Endothelial cell of umbilical vein (primary cell): ENCODE results near the gene IQGAP3. TPM values are rescaled to one million over a fixed set of nuclear protein-coding genes. Genes with fewer than 3 reads are reported as not detected.

ENCODE experiments used
- BruUV-seq: library from RNA; stranded (reverse); fragments of 400-500 nt; replicated peaks from 2 replicates; lab custom pipeline; 2021; lab: Mats Ljungman, UMichigan
- CTCF ChIA-PET: fragments of 300-600, 350-600 bp; sonication (Branson Sonifier 250); formaldehyde crosslinking; loops from one replicate; lab custom pipeline; 2021; ENCODE audit warnings: antibody characterized with exemption, inconsistent platforms; lab: Charles Lee
- POLR2A ChIA-PET: fragments of 300-600, 350-600 bp; sonication (Branson Sonifier 250); formaldehyde crosslinking; loops from one replicate; lab custom pipeline; 2021; ENCODE audit warnings: antibody characterized with exemption, inconsistent platforms; lab: Charles Lee
- DNase-seq: peaks from one replicate; pipeline ENCODE4 v3.0.0-alpha.2; 2011; ENCODE audit warnings: low read depth, low spot score
- FAIRE-seq: peaks from 2 replicates; lab custom pipeline; 2011; peaks lifted over from hg19 to GRCh38; lab: Jason Lieb, UNC
- H2AFZ ChIP-seq: 2 replicates; pipeline ENCODE4 v1.6.0; 2012; ENCODE audit warnings: low read depth, low read length, control low read depth, inconsistent platforms
- H3K27ac ChIP-seq: 2 replicates; pipeline ENCODE4 v1.5.1; 2011; ENCODE audit warnings: low read depth, mild to moderate bottlenecking, control low read depth, low read length, moderate library complexity; ENCODE audit not compliant: insufficient read depth
- H3K27me3 ChIP-seq, 2 experiments: 2 replicates each; pipeline versions ENCODE4 v1.6.0 to v1.6.1; 2011; ENCODE audit warnings: low read length in 2 of 2, mixed read lengths in 1 of 2; ENCODE audit not compliant: control insufficient read depth in 2 of 2, insufficient read depth in 2 of 2
- H3K36me3 ChIP-seq, 2 experiments: 2 replicates in 1 of 2; 3 replicates in 1 of 2; pipeline ENCODE4 v1.5.1; 2011; ENCODE audit warnings: low read length in 2 of 2, mild to moderate bottlenecking in 1 of 2, moderate library complexity in 1 of 2; ENCODE audit not compliant: control insufficient read depth in 2 of 2, insufficient read depth in 2 of 2; ENCODE audit errors: extremely low read depth in 1 of 2
- H3K4me1 ChIP-seq: 3 replicates; pipeline ENCODE4 v1.5.1; 2011; ENCODE audit warnings: mild to moderate bottlenecking, low read length; ENCODE audit not compliant: control insufficient read depth, insufficient read depth; ENCODE audit errors: extremely low read depth
- H3K4me2 ChIP-seq: 2 replicates; pipeline ENCODE4 v1.6.1; 2011; ENCODE audit warnings: low read length, control low read depth, mixed read lengths; ENCODE audit not compliant: insufficient read depth
- H3K4me3 ChIP-seq, 3 experiments: fragments of 200-600 bp in 1 of 3; sonication (generic), shearing (Covaris generic) in 1 of 3; replicated peaks in 1 of 3; 2 replicates each; pipeline ENCODE4 v1.5.1; 2011 to 2016; ENCODE audit warnings: control low read depth in 3 of 3, low read length in 3 of 3, mild to moderate bottlenecking in 2 of 3, inconsistent platforms in 1 of 3, low read depth in 1 of 3, moderate library complexity in 1 of 3; ENCODE audit not compliant: insufficient read depth in 1 of 3
- H3K79me2 ChIP-seq: 2 replicates; pipeline ENCODE4 v1.6.0; 2012; ENCODE audit warnings: low read length, inconsistent platforms; ENCODE audit not compliant: control insufficient read depth, insufficient read depth
- H3K9ac ChIP-seq: replicated peaks from 2 replicates; pipeline ENCODE3; 2011; ENCODE audit warnings: low read length, control low read depth; ENCODE audit not compliant: insufficient read depth; ENCODE audit errors: extremely low read depth
- H3K9me1 ChIP-seq: replicated peaks from 3 replicates; pipeline ENCODE4 v1.6.0; 2011; ENCODE audit warnings: mild to moderate bottlenecking, low read length; ENCODE audit not compliant: control insufficient read depth, insufficient read depth; ENCODE audit errors: extremely low read depth
- H3K9me3 ChIP-seq: replicated peaks from 2 replicates; pipeline ENCODE4 v1.5.1; 2012; ENCODE audit warnings: low read length, inconsistent platforms; ENCODE audit not compliant: control insufficient read depth, insufficient read depth
- H4K20me1 ChIP-seq: replicated peaks from 2 replicates; pipeline ENCODE3; 2011; ENCODE audit warnings: mild to moderate bottlenecking, low read length; ENCODE audit not compliant: control insufficient read depth, insufficient read depth; ENCODE audit errors: extremely low read depth
- EZH2 ChIP-seq: IDR thresholded peaks from 2 replicates; pipeline ENCODE4 v1.6.1; 2012; ENCODE audit warnings: borderline replicate concordance, low read depth, mild to moderate bottlenecking, moderate library complexity, low read length, inconsistent platforms; ENCODE audit not compliant: severe bottlenecking
- FOS ChIP-seq: IDR thresholded peaks from 2 replicates; pipeline ENCODE4 v1.6.1; 2011; ENCODE audit warnings: mild to moderate bottlenecking, low read length, moderate library complexity, borderline replicate concordance; ENCODE audit not compliant: insufficient read depth
- GATA2 ChIP-seq: IDR thresholded peaks from 2 replicates; pipeline ENCODE4 v1.7.0; 2011; ENCODE audit warnings: low read depth, mild to moderate bottlenecking, moderate library complexity, mixed read lengths, low read length; ENCODE audit not compliant: insufficient read length, insufficient read depth
- JUN ChIP-seq: IDR thresholded peaks from 2 replicates; pipeline ENCODE4 v1.6.1; 2011; ENCODE audit warnings: borderline replicate concordance, low read depth; ENCODE audit not compliant: insufficient read length, insufficient read depth
- MAX ChIP-seq: IDR thresholded peaks from 2 replicates; pipeline ENCODE4 v1.6.1; 2011; ENCODE audit not compliant: insufficient read depth, insufficient read length
- MYC ChIP-seq: IDR thresholded peaks from one replicate; pipeline ENCODE4 v1.6.1; 2011; ENCODE audit warnings: mild to moderate bottlenecking, low read depth, low read length
- POLR2A ChIP-seq: IDR thresholded peaks from 2 replicates; pipeline ENCODE4 v1.6.1; 2012; ENCODE audit warnings: low read depth, mild to moderate bottlenecking, control low read depth, low read length
- POLR2AphosphoS5 ChIP-seq: IDR thresholded peaks from 2 replicates; pipeline ENCODE4 v1.6.1; 2012; ENCODE audit warnings: low read depth, mild to moderate bottlenecking, control low read depth, low read length, moderate library complexity; ENCODE audit not compliant: insufficient read depth
- dilution Hi-C: fragments of 300-500 bp; cut with MboI; formaldehyde crosslinking; loops from one replicate; pipeline ENCODE4 v1.15.0; 2019; ENCODE audit warnings: low sequenced_read_pairs; ENCODE audit not compliant: extremely low pct_ligation_motif_present
- intact Hi-C: fragments of 100-400 bp; cut with micrococcal nuclease; formaldehyde crosslinking; loops from one replicate; pipeline ENCODE4 v1.10.0; 2022
- polyA plus RNA-seq, 4 experiments: library from polyadenylated mRNA; depleted of rRNA in 3 of 4; stranded (reverse) in 3 of 4; unstranded in 1 of 4; fragments of >200 nt; gene quantifications; 2 replicates each; pipeline versions ENCODE4 v1.2.1 to v1.2.3, GENCODE V29; 2011 to 2012; ENCODE audit warnings: missing spikeins in 1 of 4
- total RNA-seq: library from RNA; stranded (reverse); gene quantifications from 2 replicates; pipeline ENCODE4 v1.2.3, GENCODE V29; 2021
- TF ChIP-seq, protein P1 (sequence below), 2 donors: IDR thresholded peaks; 1 replicate in 1 of 2; 2 replicates in 1 of 2; pipeline ENCODE4 v1.5.1; 2011; ENCODE audit warnings: low read length in 2 of 2, mild to moderate bottlenecking in 2 of 2, moderate library complexity in 2 of 2, control low read depth in 1 of 2, inconsistent platforms in 1 of 2, low read depth in 1 of 2; ENCODE audit not compliant: insufficient read depth in 1 of 2; ENCODE audit errors: extremely low read depth in 1 of 2

Gene IQGAP3
- total and polyA plus RNA-seq, 2 donors (not counting 3 experiments of a cell fraction or from before 2014, with no cell fraction given) = 28.3 to 60.7 TPM

- H2AFZ ChIP-seq = no peak overlapping the region
- H3K9ac ChIP-seq = no peak overlapping the region
- H3K79me2 ChIP-seq = peaks cover 8% of the 10 kb centered on the region
- no peaks in the 10 kb centered on the region for H3K27me3 ChIP-seq
- no peak overlapping the region for H3K4me2 ChIP-seq
- no peak overlapping the region for H3K27ac ChIP-seq
- no TSS peak for BruUV-seq
- H3K9me3 ChIP-seq = no peaks in the 10 kb centered on the region
- CTCF ChIA-PET = interaction anchor here (0.7 to 4.9 kb wide), 3 partner anchors 12 to 148 kb away, joined by 3 to 32 read pairs (median 4); no protein-coding TSS in a partner anchor
- peaks cover 0 to 34% of the 10 kb centered on the region in 2 experiments for H3K36me3 ChIP-seq
- no peaks in the 10 kb centered on the region for H3K9me1 ChIP-seq
- no peak for DNase-seq
- intact Hi-C loops = loop anchor here (5.0 kb wide), 1 partner anchor 92 kb away; the partner anchor contains the start of gene MEF2D
- FAIRE-seq = no peak
- H4K20me1 ChIP-seq = no peaks in the 10 kb centered on the region
- no peak for TF ChIP-seq FOS
- TF ChIP-seq POLR2AphosphoS5 = no peak
- no peak for TF ChIP-seq JUN
- no peak for TF ChIP-seq EZH2
- TF ChIP-seq POLR2A = no peak
- no peak for TF ChIP-seq MAX
- H3K4me3 ChIP-seq = no peak overlapping the region
- peaks cover 17% of the 10 kb centered on the region for H3K4me1 ChIP-seq
- dilution Hi-C loops = no loop called here
- POLR2A ChIA-PET = no interaction called here
Measured at GRCh38 chr1:156594190-156594589, 21.8 kb upstream of the IQGAP3 start.

- Histone ChIP-seq H3K9me1 (no peaks in the 10 kb centered on the region), H4K20me1 (no peaks in the 10 kb centered on the region), H3K27me3 (no peaks in the 10 kb centered on the region), H3K4me3 (no peak overlapping the region), H3K9me3 (no peaks in the 10 kb centered on the region), H3K9ac (no peak overlapping the region), H3K4me1 (peaks cover 17% of the 10 kb centered on the region), H3K36me3 (peaks cover 0 to 34% of the 10 kb centered on the region in 2 experiments), H3K27ac (peak overlapping the region; percentile 34), H3K79me2 (peaks cover 8% of the 10 kb centered on the region), H3K4me2 (no peak overlapping the region), H2AFZ (no peak overlapping the region)
- BruUV-seq = no TSS peak
- ChIA-PET CTCF (interaction anchor here (0.7 to 4.9 kb wide), 6 partner anchors 11 to 148 kb away, joined by 3 to 32 read pairs (median 4); no protein-coding TSS in a partner anchor), POLR2A (interaction anchor here (0.6 kb wide), 1 partner anchor 23 kb away, joined by 7 read pairs; no protein-coding TSS in a partner anchor)
- TF ChIP-seq FOS (no peak), EZH2 (no peak), MYC (no peak), POLR2A (no peak), GATA2 (no peak), JUN (no peak), POLR2AphosphoS5 (no peak), MAX (no peak)
- TF ChIP-seq, protein P1, sequence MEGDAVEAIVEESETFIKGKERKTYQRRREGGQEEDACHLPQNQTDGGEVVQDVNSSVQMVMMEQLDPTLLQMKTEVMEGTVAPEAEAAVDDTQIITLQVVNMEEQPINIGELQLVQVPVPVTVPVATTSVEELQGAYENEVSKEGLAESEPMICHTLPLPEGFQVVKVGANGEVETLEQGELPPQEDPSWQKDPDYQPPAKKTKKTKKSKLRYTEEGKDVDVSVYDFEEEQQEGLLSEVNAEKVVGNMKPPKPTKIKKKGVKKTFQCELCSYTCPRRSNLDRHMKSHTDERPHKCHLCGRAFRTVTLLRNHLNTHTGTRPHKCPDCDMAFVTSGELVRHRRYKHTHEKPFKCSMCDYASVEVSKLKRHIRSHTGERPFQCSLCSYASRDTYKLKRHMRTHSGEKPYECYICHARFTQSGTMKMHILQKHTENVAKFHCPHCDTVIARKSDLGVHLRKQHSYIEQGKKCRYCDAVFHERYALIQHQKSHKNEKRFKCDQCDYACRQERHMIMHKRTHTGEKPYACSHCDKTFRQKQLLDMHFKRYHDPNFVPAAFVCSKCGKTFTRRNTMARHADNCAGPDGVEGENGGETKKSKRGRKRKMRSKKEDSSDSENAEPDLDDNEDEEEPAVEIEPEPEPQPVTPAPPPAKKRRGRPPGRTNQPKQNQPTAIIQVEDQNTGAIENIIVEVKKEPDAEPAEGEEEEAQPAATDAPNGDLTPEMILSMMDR (IDR thresholded peaks at IDR 0.05; ENCODE audit: extremely low read depth in 1 of 2, insufficient read depth in 1 of 2, low read depth in 1 of 2, low read length in 2 of 2) = no peak
- dilution Hi-C loops (no loop called here), intact Hi-C loops (loop anchor here (1.0 to 5.0 kb wide), 2 partner anchors 8 to 91 kb away; partner anchors contain the start of genes GPATCH4 and MEF2D)
- FAIRE-seq = no peak
- DNase-seq = no peak
Measured at GRCh38 chr1:156593661-156593989, 21.3 kb upstream of the IQGAP3 start.
